ENCODE data around the gene ZNF337.

The ZNF337 gene

GRCh38 chr20:25624500-25624939 lies 72.1 kb downstream of the ZNF337 start:
- no peak for DNase-seq
